Measurements from ENCODE around the gene TERC.
A peak's percentile ranks its signal among the peaks of the same experiment; 100 is the strongest.

TERC gene

GRCh38 chr3:169764882-169765612 lies at the start of gene TERC:
Gene TERC, minus strand, starts transcription at chr3:169765060.
- Histone ChIP-seq H3K27me3 (ENCODE audit: control insufficient read depth, insufficient read depth, low read length) (no peaks in the 10 kb centered on the region), H3K36me3 (ENCODE audit: control insufficient read depth, low read depth, low read length) (no peaks in the 10 kb centered on the region), H3K27ac (ENCODE audit: low read length) (no peak within 1 kb of the TSS), H3K9me3 (ENCODE audit: control insufficient read depth, low read depth, low read length) (no peaks in the 10 kb centered on the region), H3K9ac (ENCODE audit: low read length) (peak within 1 kb of the TSS; percentile 69), H3K4me1 (ENCODE audit: control insufficient read depth, low read depth, low read length) (no peaks in the 10 kb centered on the region), H3K4me3 (ENCODE audit: low read length) (peak within 1 kb of the TSS; percentile 68)

- H3K9ac ChIP-seq (ENCODE audit: low read length), result no peak overlapping the region
- no peak overlapping the region for H3K4me3 ChIP-seq (ENCODE audit: low read length)
- peaks cover 40% of the 10 kb centered on the region for H3K27me3 ChIP-seq (ENCODE audit: control insufficient read depth, insufficient read depth, low read length)
- peaks cover 5% of the 10 kb centered on the region for H3K9me3 ChIP-seq (ENCODE audit: control insufficient read depth, low read depth, low read length)
- H3K27ac ChIP-seq (ENCODE audit: low read length), result no peak overlapping the region
- H3K4me1 ChIP-seq (ENCODE audit: control insufficient read depth, low read depth, low read length), result peaks cover 11% of the 10 kb centered on the region
- H3K36me3 ChIP-seq (ENCODE audit: control insufficient read depth, low read depth, low read length), result no peaks in the 10 kb centered on the region
Measured at GRCh38 chr3:169813757-169814517, 49.1 kb upstream of the TERC start.

GRCh38 chr3:169813278-169813677 lies 48.4 kb upstream of the TERC start:
- Histone ChIP-seq H3K36me3 (ENCODE audit: control insufficient read depth, low read depth, low read length) (no peaks in the 10 kb centered on the region), H3K4me1 (ENCODE audit: control insufficient read depth, low read depth, low read length) (peaks cover 11% of the 10 kb centered on the region), H3K4me3 (ENCODE audit: low read length) (peak overlapping the region; percentile 59), H3K9ac (ENCODE audit: low read length) (no peak overlapping the region), H3K9me3 (ENCODE audit: control insufficient read depth, low read depth, low read length) (peaks cover 5% of the 10 kb centered on the region), H3K27me3 (ENCODE audit: control insufficient read depth, insufficient read depth, low read length) (peaks cover 40% of the 10 kb centered on the region), H3K27ac (ENCODE audit: low read length) (no peak overlapping the region)

- Histone ChIP-seq H3K4me1 (ENCODE audit: control insufficient read depth, low read depth, low read length) (peaks cover 11% of the 10 kb centered on the region), H3K36me3 (ENCODE audit: control insufficient read depth, low read depth, low read length) (no peaks in the 10 kb centered on the region), H3K9ac (ENCODE audit: low read length) (peak within 1 kb of the TSS; percentile 53), H3K9me3 (ENCODE audit: control insufficient read depth, low read depth, low read length) (peaks cover 5% of the 10 kb centered on the region), H3K4me3 (ENCODE audit: low read length) (peak within 1 kb of the TSS; percentile 59), H3K27ac (ENCODE audit: low read length) (no peak within 1 kb of the TSS), H3K27me3 (ENCODE audit: control insufficient read depth, insufficient read depth, low read length) (peaks cover 40% of the 10 kb centered on the region)
Measured at GRCh38 chr3:169812332-169813235, 47.7 kb upstream of the TERC start, which contains the start of the genes LRRC34 and LRRIQ4. Gene LRRC34, minus strand, starts transcription at chr3:169812904. Its CDS starts 356 bp downstream, at chr3:169812548. Gene LRRIQ4, plus strand, starts transcription at chr3:169812870. Its CDS starts 9,052 bp downstream, at chr3:169821922.

DNA sequence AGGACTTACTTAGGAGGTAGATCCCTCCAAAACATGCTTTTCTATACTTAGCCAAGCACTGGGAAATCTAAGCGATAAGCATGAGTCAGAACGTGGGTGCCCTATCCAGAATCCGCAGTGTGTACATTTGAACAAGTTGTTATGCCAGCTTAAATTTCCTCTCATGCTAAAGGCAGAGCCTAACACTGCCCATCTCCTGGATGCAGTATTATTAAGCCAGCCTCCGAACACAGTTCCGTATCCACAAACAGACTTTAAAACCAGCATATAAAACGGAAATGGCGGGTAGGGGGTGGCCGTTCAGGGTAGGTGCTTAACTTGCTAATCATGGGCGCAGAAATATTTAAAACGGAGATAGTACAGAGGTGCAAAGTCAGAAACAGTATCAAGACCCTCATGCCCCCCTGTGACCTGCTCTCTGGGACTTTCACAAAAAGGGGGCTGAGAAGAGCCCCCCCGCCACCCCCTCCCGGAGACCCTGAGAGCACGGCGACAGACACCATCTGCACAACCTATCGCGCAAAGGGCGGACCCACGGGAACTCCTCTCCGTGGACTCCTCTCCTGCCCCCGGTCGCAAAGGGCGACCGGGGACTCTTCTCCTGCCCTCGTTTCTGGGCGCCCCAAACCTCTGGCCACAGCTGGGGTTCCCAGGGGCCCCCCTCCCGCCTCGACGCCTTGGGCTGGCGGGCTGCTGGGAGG lies 46.9 kb upstream of the TERC start:
- Histone ChIP-seq H3K4me3 (ENCODE audit: low read length) (peak overlapping the region; percentile 59), H3K9ac (ENCODE audit: low read length) (peak overlapping the region; percentile 53), H3K27ac (ENCODE audit: low read length) (no peak overlapping the region), H3K36me3 (ENCODE audit: control insufficient read depth, low read depth, low read length) (no peaks in the 10 kb centered on the region), H3K27me3 (ENCODE audit: control insufficient read depth, insufficient read depth, low read length) (peaks cover 40% of the 10 kb centered on the region), H3K9me3 (ENCODE audit: control insufficient read depth, low read depth, low read length) (peaks cover 5% of the 10 kb centered on the region), H3K4me1 (ENCODE audit: control insufficient read depth, low read depth, low read length) (peaks cover 11% of the 10 kb centered on the region)

DNA sequence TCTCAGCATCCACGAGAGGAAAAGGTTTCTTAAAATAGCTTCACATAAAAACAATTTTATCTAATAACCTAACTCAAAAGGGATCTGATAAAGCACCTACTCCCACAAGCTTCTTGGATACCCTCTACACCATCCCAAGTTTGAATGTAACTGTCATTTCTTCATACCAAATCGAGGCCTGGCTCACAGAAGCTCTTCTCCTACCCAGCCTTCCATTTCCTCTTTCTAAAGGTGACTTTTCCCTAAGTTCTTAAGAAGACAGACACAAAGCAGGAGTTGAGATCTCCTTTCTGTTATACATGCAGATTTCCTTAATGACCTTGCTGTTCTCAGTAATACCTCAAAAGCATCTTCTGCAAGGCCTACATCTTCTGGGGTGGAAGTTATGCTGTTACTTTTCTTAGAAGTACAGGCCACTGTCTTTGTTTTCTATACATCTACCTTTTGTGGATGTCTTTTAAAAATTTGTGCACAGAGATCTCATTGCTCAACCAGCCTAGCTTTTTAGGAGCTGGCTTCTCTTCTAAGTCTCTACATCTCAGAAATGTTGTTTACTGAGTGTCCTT lies 44.5 kb upstream of the TERC start:
- Histone ChIP-seq H3K9me3 (ENCODE audit: control insufficient read depth, low read depth, low read length) (no peaks in the 10 kb centered on the region), H3K36me3 (ENCODE audit: control insufficient read depth, low read depth, low read length) (no peaks in the 10 kb centered on the region), H3K27me3 (ENCODE audit: control insufficient read depth, insufficient read depth, low read length) (peaks cover 33% of the 10 kb centered on the region), H3K27ac (ENCODE audit: low read length) (no peak overlapping the region), H3K4me1 (ENCODE audit: control insufficient read depth, low read depth, low read length) (peaks cover 11% of the 10 kb centered on the region), H3K4me3 (ENCODE audit: low read length) (no peak overlapping the region), H3K9ac (ENCODE audit: low read length) (no peak overlapping the region)

GRCh38 chr3:169804681-169805080 lies 39.8 kb upstream of the TERC start:
- H3K4me3 ChIP-seq (ENCODE audit: low read length), result no peak overlapping the region
- no peaks in the 10 kb centered on the region for H3K9me3 ChIP-seq (ENCODE audit: control insufficient read depth, low read depth, low read length)
- H3K4me1 ChIP-seq (ENCODE audit: control insufficient read depth, low read depth, low read length), result no peaks in the 10 kb centered on the region
- H3K9ac ChIP-seq (ENCODE audit: low read length), result no peak overlapping the region
- no peak overlapping the region for H3K27ac ChIP-seq (ENCODE audit: low read length)
- H3K27me3 ChIP-seq (ENCODE audit: control insufficient read depth, insufficient read depth, low read length), result no peaks in the 10 kb centered on the region
- no peaks in the 10 kb centered on the region for H3K36me3 ChIP-seq (ENCODE audit: control insufficient read depth, low read depth, low read length)

- H3K4me1 ChIP-seq (ENCODE audit: control insufficient read depth, low read depth, low read length), result no peaks in the 10 kb centered on the region
Measured at GRCh38 chr3:169792359-169792758, 27.5 kb upstream of the TERC start.

GRCh38 chr3:169790687-169791429 lies 26.0 kb upstream of the TERC start:
- Histone ChIP-seq H3K27me3 (ENCODE audit: control insufficient read depth, insufficient read depth, low read length) (no peaks in the 10 kb centered on the region), H3K9ac (ENCODE audit: low read length) (no peak overlapping the region), H3K4me1 (ENCODE audit: control insufficient read depth, low read depth, low read length) (no peaks in the 10 kb centered on the region), H3K4me3 (ENCODE audit: low read length) (no peak overlapping the region), H3K9me3 (ENCODE audit: control insufficient read depth, low read depth, low read length) (no peaks in the 10 kb centered on the region), H3K27ac (ENCODE audit: low read length) (no peak overlapping the region), H3K36me3 (ENCODE audit: control insufficient read depth, low read depth, low read length) (peaks cover 31% of the 10 kb centered on the region)

More at GRCh38 chr3:169792359-169792758, 27.5 kb upstream of the TERC start:
- no peak overlapping the region for H3K9ac ChIP-seq (ENCODE audit: low read length)
- H3K27ac ChIP-seq (ENCODE audit: low read length), result no peak overlapping the region
- H3K27me3 ChIP-seq (ENCODE audit: control insufficient read depth, insufficient read depth, low read length), result no peaks in the 10 kb centered on the region
- peaks cover 17% of the 10 kb centered on the region for H3K36me3 ChIP-seq (ENCODE audit: control insufficient read depth, low read depth, low read length)
- H3K4me3 ChIP-seq (ENCODE audit: low read length), result no peak overlapping the region
- no peaks in the 10 kb centered on the region for H3K9me3 ChIP-seq (ENCODE audit: control insufficient read depth, low read depth, low read length)

DNA sequence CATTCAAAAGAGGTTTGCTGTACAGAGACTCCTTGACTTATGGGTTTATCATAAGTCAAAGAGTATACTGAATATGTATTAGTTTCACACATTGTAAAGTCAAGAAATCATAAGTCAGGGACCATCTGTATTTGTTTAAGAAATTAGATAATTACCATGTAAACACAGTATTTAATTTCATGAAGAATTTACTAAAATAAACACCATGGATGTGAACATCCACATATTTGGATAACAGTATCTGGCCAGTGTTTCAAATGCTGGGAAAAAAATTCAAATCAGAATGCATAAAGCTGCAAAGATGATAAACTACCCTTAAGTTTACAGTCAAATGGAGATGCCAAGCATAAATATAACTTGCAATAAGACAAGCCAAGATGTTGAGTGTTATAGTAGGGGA lies 25.4 kb upstream of the TERC start:
- H3K27me3 ChIP-seq (ENCODE audit: control insufficient read depth, insufficient read depth, low read length), result no peaks in the 10 kb centered on the region
- peaks cover 36% of the 10 kb centered on the region for H3K36me3 ChIP-seq (ENCODE audit: control insufficient read depth, low read depth, low read length)
- H3K4me1 ChIP-seq (ENCODE audit: control insufficient read depth, low read depth, low read length), result no peaks in the 10 kb centered on the region
- no peaks in the 10 kb centered on the region for H3K9me3 ChIP-seq (ENCODE audit: control insufficient read depth, low read depth, low read length)
- no peak overlapping the region for H3K4me3 ChIP-seq (ENCODE audit: low read length)
- no peak overlapping the region for H3K9ac ChIP-seq (ENCODE audit: low read length)
- no peak overlapping the region for H3K27ac ChIP-seq (ENCODE audit: low read length)
